Esophagus muscularis mucosa (tissue), 4 donors: ENCODE data around the gene ZBTB16. TPM values are rescaled to one million over a fixed set of nuclear protein-coding genes. Genes with fewer than 3 reads are reported as not detected.

Experiments
- DNase-seq: peaks from one replicate; pipeline ENCODE4 v3.0.0-alpha.2; 2017; ENCODE audit errors: extremely low spot score
- H3K27ac ChIP-seq, 4 donors: fragments of 200-600 bp; sonication (generic); replicated peaks in 1 of 4; 1 replicate in 3 of 4; 2 replicates in 1 of 4; pipeline ENCODE4 v1.5.1; 2016 to 2019; ENCODE audit warnings: mild to moderate bottlenecking in 1 of 4
- H3K27me3 ChIP-seq, 4 donors: fragments of 200-600 bp; sonication (generic); one replicate each; pipeline versions ENCODE4 v1.5.1 to v1.6.0; 2016 to 2019
- H3K36me3 ChIP-seq, 4 donors: fragments of 200-600 bp; sonication (generic); one replicate each; pipeline ENCODE4 v1.5.1; 2016 to 2019
- H3K4me1 ChIP-seq, 4 donors: fragments of 200-600 bp; sonication (generic); one replicate each; pipeline ENCODE4 v1.5.1; 2016 to 2019
- H3K4me3 ChIP-seq, 4 donors: fragments of 200-600 bp; sonication (generic); 1 replicate in 2 of 4; 2 replicates in 2 of 4; pipeline ENCODE4 v1.5.1; 2016 to 2019; ENCODE audit warnings: mild to moderate bottlenecking in 4 of 4, moderate library complexity in 1 of 4
- H3K9me3 ChIP-seq, 4 donors: fragments of 200-600 bp; sonication (generic); 1 replicate in 3 of 4; 2 replicates in 1 of 4; pipeline ENCODE4 v1.5.1; 2016 to 2019
- CTCF ChIP-seq, 3 experiments: fragments of 200-600 bp in 2 of 3; fragments of 450-650 bp in 1 of 3; sonication (generic) in 2 of 3; IDR thresholded peaks; one replicate each; pipeline ENCODE4 v1.5.1; 2017 to 2019; ENCODE audit warnings: antibody characterized with exemption in 3 of 3, mild to moderate bottlenecking in 2 of 3, moderate library complexity in 1 of 3
- EP300 ChIP-seq: sonication (generic); formaldehyde crosslinking; IDR thresholded peaks from one replicate; pipeline ENCODE4 v1.6.1; 2017; ENCODE audit warnings: antibody characterized with exemption
- POLR2A ChIP-seq: fragments of 450-650 bp; IDR thresholded peaks from one replicate; pipeline ENCODE4 v1.6.1; 2017; ENCODE audit warnings: antibody characterized with exemption, moderate library complexity, mild to moderate bottlenecking, low read depth
- POLR2AphosphoS5 ChIP-seq, 2 donors: sonication (generic); formaldehyde crosslinking; IDR thresholded peaks; one replicate each; pipeline ENCODE4 v1.6.1; 2017; ENCODE audit warnings: antibody characterized with exemption in 2 of 2
- WGBS: methylation state at CpG from one replicate; pipeline ENCODE4 v1.1.5; 2018; 5-methylcytosine and 5-hydroxymethylcytosine counted together
- intact Hi-C: fragments of 100-400 bp; cut with DNase I; formaldehyde crosslinking; loops from one replicate; pipeline ENCODE4 v1.15.1; 2023
- total RNA-seq, 4 donors: library from RNA; depleted of rRNA; stranded (reverse); fragments of >200 nt; gene quantifications; one replicate each; pipeline versions ENCODE4 v1.1.0 to v1.2.1, GENCODE V29; 2016

ZBTB16 gene
- total RNA-seq, 4 donors from 2014 or later: 175 to 319 (median 222) TPM

GRCh38 chr11:114156131-114156581, 96.6 kb downstream of the ZBTB16 start:
- no peak for DNase-seq
- WGBS: 95% methylated on average over 13 of the region's 13 CpGs
- H3K4me3 ChIP-seq: no peak overlapping the region
- intact Hi-C loops: no loop called here
- TF ChIP-seq EP300 (no peak), POLR2A (no peak)
- no peaks in the 10 kb centered on the region for H3K9me3 ChIP-seq
- H3K27ac ChIP-seq: peak overlapping the region; percentile 97 to 100 (median 98)
- H3K36me3 ChIP-seq: peaks cover 16 to 40% (median 32%) of the 10 kb centered on the region in 4 donors
- H3K4me1 ChIP-seq: peaks cover 95 to 99% (median 97%) of the 10 kb centered on the region in 4 donors
- no peaks in the 10 kb centered on the region for H3K27me3 ChIP-seq

- Histone ChIP-seq H3K27me3 (no peaks in the 10 kb centered on the region), H3K36me3 (peaks cover 16 to 40% (median 32%) of the 10 kb centered on the region in 4 donors), H3K4me3 (no peak overlapping the region), H3K9me3 (no peaks in the 10 kb centered on the region), H3K4me1 (peaks cover 95 to 99% (median 97%) of the 10 kb centered on the region in 4 donors), H3K27ac (peak overlapping the region; percentile 97 to 100 (median 98))
- no peak for DNase-seq
- WGBS: 88% methylated on average over 6 of the region's 6 CpGs
- TF ChIP-seq POLR2A: no peak
- no peak for TF ChIP-seq EP300
- no peak for TF ChIP-seq CTCF (IDR thresholded peaks at IDR 0.05)
- intact Hi-C loops: no loop called here
These were observed 97.3 kb downstream of the ZBTB16 start for GRCh38 chr11:114156782-114157181.

- no peaks in the 10 kb centered on the region for H3K27me3 ChIP-seq
- no peaks in the 10 kb centered on the region for H3K9me3 ChIP-seq
- peaks cover 16 to 40% (median 32%) of the 10 kb centered on the region in 4 donors for H3K36me3 ChIP-seq
- H3K27ac ChIP-seq: peak overlapping the region; percentile 97 to 100 (median 98)
- no peak overlapping the region for H3K4me3 ChIP-seq
- H3K4me1 ChIP-seq: peaks cover 95 to 99% (median 97%) of the 10 kb centered on the region in 4 donors
- intact Hi-C loops: no loop called here
- no peak for TF ChIP-seq CTCF (IDR thresholded peaks at IDR 0.05)
- TF ChIP-seq POLR2A: no peak
- no peak for TF ChIP-seq POLR2AphosphoS5 (IDR thresholded peaks at IDR 0.05)
- no peak for TF ChIP-seq EP300
- WGBS: 88% methylated on average over 19 of the region's 19 CpGs
- no peak for DNase-seq
These were observed 98.1 kb downstream of the ZBTB16 start for GRCh38 chr11:114157476-114158050.

- H3K27ac ChIP-seq: peak overlapping the region; percentile 97 to 100 (median 98)
- TF ChIP-seq POLR2AphosphoS5 (IDR thresholded peaks at IDR 0.05) (no peak), POLR2A (no peak), EP300 (no peak), CTCF (IDR thresholded peaks at IDR 0.05) (no peak)
- no peaks in the 10 kb centered on the region for H3K27me3 ChIP-seq
- peaks cover 91 to 97% (median 97%) of the 10 kb centered on the region in 4 donors for H3K4me1 ChIP-seq
- 78% methylated on average over 6 of the region's 6 CpGs for WGBS
- no peak overlapping the region for H3K4me3 ChIP-seq
- intact Hi-C loops: no loop called here
- peaks cover 16 to 39% (median 30%) of the 10 kb centered on the region in 4 donors for H3K36me3 ChIP-seq
- no peaks in the 10 kb centered on the region for H3K9me3 ChIP-seq
- DNase-seq: no peak
These were observed 98.9 kb downstream of the ZBTB16 start for GRCh38 chr11:114158421-114158820.

- H3K9me3 ChIP-seq: no peaks in the 10 kb centered on the region
- H3K27ac ChIP-seq: peak overlapping the region; percentile 97 to 100 (median 98)
- H3K4me3 ChIP-seq: no peak overlapping the region
- 94% methylated on average over 6 of the region's 7 CpGs for WGBS
- DNase-seq: no peak
- H3K4me1 ChIP-seq: peaks cover 91 to 97% (median 97%) of the 10 kb centered on the region in 4 donors
- no peaks in the 10 kb centered on the region for H3K27me3 ChIP-seq
- peaks cover 16 to 39% (median 30%) of the 10 kb centered on the region in 4 donors for H3K36me3 ChIP-seq
- no peak for TF ChIP-seq CTCF (IDR thresholded peaks at IDR 0.05)
- TF ChIP-seq POLR2A: no peak
- TF ChIP-seq POLR2AphosphoS5 (IDR thresholded peaks at IDR 0.05): no peak
- TF ChIP-seq EP300: no peak
- intact Hi-C loops: no loop called here
These were observed 99.4 kb downstream of the ZBTB16 start for GRCh38 chr11:114158886-114159285.
